Activated gamma-delta T cell (primary cell): ENCODE measurements around the gene PCCA.
"Not testable (repeated sequence)": the region's sequence is repeated elsewhere in the genome, so short reads cannot be mapped to it uniquely, and the experiment has no call there.

Experiments used
- DNase-seq: peaks from one replicate; lab custom pipeline; 2025; lab: John Stamatoyannopoulos, UW

PCCA gene

GRCh38 chr13:100362371-100362770 is 273.5 kb downstream of the PCCA start:
- DNase-seq = no peak

GRCh38 chr13:100362781-100363180 is 273.9 kb downstream of the PCCA start:
- DNase-seq = no peak

DNA sequence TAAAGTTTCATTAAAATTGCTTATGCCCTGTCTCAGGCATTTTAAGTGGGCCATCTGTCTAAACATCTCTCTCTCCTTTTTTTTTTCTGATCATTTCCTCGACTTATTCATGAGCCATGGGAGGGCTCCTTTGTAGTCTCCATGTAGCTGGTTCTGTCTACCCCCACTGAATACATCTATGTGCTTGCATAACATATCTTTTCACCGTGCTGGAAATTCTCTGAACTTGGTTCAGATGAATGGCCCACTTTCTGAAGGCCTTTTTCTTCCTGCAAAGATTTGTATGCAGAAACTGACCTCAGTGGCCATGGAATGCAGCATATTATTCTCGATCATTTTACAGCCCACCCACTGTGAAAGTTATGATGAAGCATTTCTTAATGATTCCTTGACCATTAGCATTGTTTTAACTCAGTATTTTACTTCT is 274.4 kb downstream of the PCCA start:
- DNase-seq = no peak

DNA sequence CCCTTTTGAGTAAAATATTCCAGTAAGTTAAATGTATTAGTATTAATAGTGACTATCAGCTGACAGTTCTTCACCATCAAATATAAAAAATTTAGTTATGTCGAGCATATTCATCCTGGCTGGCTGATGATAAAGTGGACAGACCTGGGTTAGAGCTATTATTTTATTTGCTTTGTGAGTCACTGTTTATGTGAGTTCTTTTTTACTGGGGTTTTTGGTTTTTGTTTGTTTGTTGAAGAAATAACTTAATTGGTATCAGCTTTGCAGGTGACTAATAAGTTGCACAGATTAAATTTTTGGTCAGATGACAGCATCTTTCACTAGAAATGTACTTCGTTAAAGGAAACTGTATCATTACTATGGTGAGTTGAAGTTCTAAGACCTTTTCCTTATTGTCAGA is 275.0 kb downstream of the PCCA start:
- no peak for DNase-seq

GRCh38 chr13:100364591-100364990 is 275.7 kb downstream of the PCCA start:
- DNase-seq = no peak

GRCh38 chr13:100365680-100366079 is 276.8 kb downstream of the PCCA start:
- DNase-seq = no peak

DNA sequence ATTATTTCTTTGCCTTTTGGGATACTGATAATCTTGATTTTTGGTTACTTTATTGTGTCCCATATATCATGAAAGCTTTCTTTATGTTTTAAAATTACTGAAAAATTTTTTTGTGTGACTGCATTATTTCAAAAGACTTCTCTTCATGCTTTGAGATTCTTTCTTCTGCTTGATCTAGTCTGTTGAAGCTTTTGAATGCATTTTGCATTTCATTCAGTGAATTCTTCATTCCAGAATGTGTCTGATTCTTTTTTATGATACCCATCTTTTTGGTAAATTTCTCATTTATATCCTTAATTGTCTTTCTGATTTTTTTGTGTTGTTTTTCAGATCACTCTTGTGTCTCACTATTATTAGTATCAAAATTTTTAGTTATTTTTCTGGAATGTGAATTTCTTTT is 289.6 kb downstream of the PCCA start:
- DNase-seq = no peak

DNA sequence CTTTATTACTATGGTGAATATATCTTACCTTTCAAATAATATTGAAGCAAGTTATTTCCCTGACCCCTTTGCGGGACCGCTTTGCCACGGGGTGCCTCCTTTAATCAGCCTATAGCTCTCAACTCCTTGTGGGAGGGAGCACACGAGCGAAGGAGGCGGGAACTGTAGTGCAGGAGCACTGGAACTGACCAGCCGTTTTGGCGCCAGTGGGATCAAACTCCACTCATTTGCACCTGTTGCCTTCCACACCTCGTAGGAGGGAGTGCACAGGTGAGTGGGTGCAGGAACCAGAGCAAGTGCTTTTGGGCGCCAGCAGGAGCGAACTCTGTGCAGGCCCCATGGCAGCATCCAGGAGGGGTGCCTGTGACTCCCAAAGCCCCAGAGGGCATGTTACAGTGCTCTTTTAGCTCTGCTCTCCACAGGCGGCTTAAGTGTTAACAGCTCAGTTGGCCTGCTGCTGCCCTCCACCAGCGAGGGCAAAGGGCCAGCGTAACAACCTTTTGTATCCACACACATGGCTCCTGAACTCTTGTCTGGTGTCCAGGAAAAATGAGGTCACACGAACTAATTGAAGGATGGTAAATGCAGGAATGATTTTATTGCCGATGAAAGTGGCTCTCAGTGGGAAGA is 292.8 kb downstream of the PCCA start:
- no peak for DNase-seq

GRCh38 chr13:100382785-100383184 is 293.9 kb downstream of the PCCA start:
- no peak for DNase-seq

DNA sequence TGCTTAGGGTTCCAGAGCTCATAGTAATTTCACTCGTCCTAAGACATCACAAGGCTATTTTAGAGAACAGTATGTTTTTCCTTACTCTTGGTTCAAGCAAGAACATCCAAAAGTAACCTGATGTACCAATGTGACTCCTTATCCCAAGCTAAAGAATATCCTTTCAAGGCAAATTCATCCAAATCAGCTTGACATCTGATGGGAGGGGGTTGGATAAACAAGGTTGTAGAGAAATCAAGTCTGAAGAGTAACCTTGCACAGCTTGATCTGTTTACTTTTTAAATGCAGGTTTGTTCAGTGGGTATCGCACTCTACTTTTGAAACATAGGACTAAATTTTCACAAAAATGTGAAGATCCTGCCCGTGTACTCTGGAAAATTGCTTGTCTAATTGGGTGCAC is 298.5 kb downstream of the PCCA start:
- DNase-seq = no peak

- DNase-seq = not testable (repeated sequence)
Observed at GRCh38 chr13:100388150-100388549, 299.3 kb downstream of the PCCA start.

DNA sequence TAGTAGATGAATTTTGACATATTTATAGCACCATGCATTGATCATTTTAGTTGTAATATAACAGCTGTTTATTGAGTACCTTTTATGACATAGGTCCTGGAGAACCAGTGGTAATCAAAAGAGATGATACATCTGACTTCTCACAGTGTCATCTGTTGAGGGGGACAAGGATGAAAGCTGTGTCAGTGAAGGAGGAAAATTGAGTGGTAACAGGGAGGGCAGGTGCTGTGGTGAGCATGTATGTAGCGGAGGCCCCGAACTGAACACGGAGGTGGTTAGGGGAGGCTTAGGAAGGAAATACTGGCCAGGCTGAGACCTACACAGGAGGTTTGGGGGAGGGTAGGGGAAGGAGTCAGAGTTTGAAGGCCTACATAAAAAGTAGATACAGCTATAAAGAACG is 300.0 kb downstream of the PCCA start:
- no peak for DNase-seq

DNA sequence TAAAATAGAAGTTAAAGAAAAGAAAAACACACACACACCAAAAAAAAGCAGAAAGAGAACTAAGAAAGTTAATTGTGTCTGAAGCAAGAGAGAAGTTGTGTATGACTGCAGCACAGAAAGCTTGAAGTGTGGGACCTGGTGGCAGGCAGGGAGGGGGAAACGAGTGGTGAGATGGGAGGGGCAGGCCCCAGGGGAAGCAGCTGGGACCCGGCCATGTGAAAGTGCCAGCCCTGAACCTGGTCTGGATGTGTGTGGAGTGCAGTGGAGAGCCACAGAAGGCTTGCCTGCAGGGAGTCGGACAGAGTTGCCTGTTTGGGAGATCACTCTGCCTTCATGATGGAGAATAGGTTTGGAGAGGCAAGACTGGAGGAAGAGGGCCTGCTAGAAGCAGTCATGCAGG is 300.7 kb downstream of the PCCA start:
- no peak for DNase-seq

DNA sequence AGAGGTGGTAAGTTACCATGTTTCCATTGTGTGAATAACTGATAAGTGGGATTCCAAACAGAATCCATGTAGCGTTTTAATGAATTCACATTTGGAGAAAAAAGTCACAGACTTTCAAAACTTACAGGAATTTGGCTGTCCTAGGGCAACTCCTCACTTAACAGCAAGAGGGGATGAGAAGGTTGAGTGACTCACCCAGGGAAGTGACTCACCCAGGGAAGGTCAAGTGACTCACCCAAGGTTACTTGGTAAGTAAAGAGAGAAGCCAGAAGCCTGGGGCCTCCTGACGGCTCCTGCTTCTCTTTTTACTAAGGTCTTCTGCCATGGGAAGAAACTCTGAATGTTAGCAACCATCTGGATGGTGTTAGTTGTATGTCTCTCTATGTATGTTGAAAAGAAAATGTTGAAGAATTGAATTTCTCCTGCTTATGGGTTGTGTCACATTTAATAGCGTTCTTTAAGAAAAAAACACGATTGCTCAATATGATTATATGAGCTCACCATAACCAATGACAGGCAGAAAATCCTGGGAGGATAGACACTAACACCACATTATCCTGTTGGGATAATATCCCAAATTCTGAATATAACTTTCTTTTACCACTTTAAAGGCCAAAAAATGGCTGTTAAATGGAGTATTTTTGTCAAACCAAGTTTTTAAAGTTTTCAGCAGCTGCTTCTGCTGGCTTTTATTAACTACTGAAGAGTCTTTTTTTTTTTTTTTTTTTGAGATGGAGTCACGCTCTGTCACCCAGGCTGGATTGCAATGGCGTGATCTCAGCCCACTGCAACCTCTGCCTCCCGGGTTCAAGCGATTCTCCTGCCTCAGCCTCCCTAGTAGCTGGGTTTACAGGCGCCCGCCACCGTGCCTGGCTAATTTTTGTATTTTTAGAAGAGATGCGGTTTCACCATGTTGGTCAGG is 304.1 kb downstream of the PCCA start:
- DNase-seq = no peak

- no peak for DNase-seq
Observed at GRCh38 chr13:100394005-100394695, 305.3 kb downstream of the PCCA start.

GRCh38 chr13:100395698-100396373 is 306.9 kb downstream of the PCCA start:
- DNase-seq = no peak

- no peak for DNase-seq
Observed at GRCh38 chr13:100396776-100397175, 307.9 kb downstream of the PCCA start.

- DNase-seq = no peak
Observed at GRCh38 chr13:100397627-100398026, 308.7 kb downstream of the PCCA start.

- DNase-seq = no peak
Observed at GRCh38 chr13:100398360-100398759, 309.5 kb downstream of the PCCA start.

DNA sequence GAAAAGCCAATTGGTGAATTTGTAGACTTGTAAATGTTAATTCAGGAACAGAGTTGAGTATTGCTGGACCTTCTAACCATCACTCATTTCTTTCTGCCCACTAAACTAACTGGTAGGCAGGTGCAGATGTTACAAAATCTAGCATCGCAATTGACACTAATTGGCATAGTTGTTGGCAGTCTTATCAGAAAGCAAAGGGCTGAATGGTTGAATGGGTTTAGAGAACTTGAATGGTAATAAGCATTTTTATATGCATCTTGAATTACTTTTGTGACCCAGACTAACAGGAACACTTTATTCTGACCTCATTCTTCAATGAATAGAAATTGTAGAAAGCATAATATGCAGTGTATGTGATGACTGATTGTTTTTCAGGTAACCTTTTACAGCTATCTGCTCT is 310.6 kb downstream of the PCCA start:
- no peak for DNase-seq

DNA sequence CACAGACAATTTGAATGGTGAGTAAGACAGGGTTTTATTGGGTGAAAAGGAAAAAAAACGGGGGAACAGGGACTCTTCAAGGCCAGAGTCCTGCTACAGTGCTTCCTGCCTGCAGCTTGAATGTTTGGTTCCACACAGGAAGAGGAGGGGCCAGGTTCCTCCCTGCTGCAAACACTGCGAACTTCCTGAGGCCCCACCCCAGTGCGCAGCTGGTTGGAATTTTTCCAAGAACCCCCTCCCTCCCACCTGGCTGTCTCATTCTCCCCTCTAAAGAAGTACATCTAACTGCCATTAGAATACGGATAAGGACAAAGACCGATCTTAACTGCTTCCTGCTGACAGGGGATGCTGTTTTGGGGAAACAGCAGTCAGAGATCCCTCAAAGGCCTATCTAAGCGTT is 314.8 kb downstream of the PCCA start:
- no peak for DNase-seq

DNA sequence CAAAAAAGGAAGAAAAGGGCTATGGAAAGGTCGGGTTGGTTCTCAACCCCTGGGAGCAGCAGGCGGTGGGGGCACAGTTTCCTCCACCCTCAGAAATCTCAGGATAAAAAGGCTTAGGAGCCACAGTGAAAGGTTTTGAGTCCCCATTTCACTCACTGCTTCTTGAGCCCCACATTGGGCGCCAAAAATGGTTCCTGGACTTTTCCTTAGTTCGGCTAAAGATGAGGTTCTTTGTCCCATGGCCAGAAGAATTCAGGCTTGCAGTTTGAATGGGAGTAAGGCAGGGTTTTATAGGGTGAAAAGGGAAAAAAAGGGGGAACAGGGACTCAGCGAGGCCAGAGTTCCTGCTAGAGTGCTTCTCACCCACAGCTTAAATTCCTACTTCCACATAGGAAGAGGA is 320.2 kb downstream of the PCCA start:
- no peak for DNase-seq
